Subcutaneous abdominal adipose tissue (tissue), 5 donors: ENCODE results near the gene FGF8.

Source experiments
- H3K27ac ChIP-seq: one replicate; pipeline ENCODE4 v1.7.0; 2013; ENCODE audit warnings: low read depth, mild to moderate bottlenecking, inconsistent platforms, low read length, moderate library complexity
- H3K27me3 ChIP-seq, 5 donors: one replicate each; pipeline ENCODE4 v1.7.0; 2013; ENCODE audit warnings: low read length in 5 of 5, inconsistent platforms in 1 of 5; ENCODE audit not compliant: control insufficient read depth in 5 of 5, insufficient read depth in 4 of 5
- H3K36me3 ChIP-seq, 5 donors: one replicate each; pipeline ENCODE4 v1.7.0; 2013; ENCODE audit warnings: low read length in 5 of 5; ENCODE audit not compliant: control insufficient read depth in 5 of 5, insufficient read depth in 5 of 5
- H3K4me1 ChIP-seq, 5 donors: one replicate each; pipeline ENCODE4 v1.7.0; 2013; ENCODE audit warnings: low read length in 5 of 5, mild to moderate bottlenecking in 3 of 5, moderate library complexity in 1 of 5; ENCODE audit not compliant: control insufficient read depth in 5 of 5, insufficient read depth in 5 of 5
- H3K4me3 ChIP-seq, 5 donors: one replicate each; pipeline ENCODE4 v1.7.0; 2013; ENCODE audit warnings: low read length in 5 of 5, low read depth in 1 of 5
- H3K9ac ChIP-seq, 5 donors: one replicate each; pipeline ENCODE4 v1.7.0; 2013; ENCODE audit warnings: low read length in 5 of 5, mild to moderate bottlenecking in 4 of 5, moderate library complexity in 3 of 5
- H3K9me3 ChIP-seq, 5 donors: one replicate each; pipeline ENCODE4 v1.7.0; 2013; ENCODE audit warnings: low read length in 5 of 5; ENCODE audit not compliant: control insufficient read depth in 5 of 5
- donor health status: healthy.
- donor health status: healthy.
- donor health status: healthy.
- donor health status: healthy.
- donor health status: healthy.

FGF8 gene, protein sequence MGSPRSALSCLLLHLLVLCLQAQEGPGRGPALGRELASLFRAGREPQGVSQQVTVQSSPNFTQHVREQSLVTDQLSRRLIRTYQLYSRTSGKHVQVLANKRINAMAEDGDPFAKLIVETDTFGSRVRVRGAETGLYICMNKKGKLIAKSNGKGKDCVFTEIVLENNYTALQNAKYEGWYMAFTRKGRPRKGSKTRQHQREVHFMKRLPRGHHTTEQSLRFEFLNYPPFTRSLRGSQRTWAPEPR

DNA sequence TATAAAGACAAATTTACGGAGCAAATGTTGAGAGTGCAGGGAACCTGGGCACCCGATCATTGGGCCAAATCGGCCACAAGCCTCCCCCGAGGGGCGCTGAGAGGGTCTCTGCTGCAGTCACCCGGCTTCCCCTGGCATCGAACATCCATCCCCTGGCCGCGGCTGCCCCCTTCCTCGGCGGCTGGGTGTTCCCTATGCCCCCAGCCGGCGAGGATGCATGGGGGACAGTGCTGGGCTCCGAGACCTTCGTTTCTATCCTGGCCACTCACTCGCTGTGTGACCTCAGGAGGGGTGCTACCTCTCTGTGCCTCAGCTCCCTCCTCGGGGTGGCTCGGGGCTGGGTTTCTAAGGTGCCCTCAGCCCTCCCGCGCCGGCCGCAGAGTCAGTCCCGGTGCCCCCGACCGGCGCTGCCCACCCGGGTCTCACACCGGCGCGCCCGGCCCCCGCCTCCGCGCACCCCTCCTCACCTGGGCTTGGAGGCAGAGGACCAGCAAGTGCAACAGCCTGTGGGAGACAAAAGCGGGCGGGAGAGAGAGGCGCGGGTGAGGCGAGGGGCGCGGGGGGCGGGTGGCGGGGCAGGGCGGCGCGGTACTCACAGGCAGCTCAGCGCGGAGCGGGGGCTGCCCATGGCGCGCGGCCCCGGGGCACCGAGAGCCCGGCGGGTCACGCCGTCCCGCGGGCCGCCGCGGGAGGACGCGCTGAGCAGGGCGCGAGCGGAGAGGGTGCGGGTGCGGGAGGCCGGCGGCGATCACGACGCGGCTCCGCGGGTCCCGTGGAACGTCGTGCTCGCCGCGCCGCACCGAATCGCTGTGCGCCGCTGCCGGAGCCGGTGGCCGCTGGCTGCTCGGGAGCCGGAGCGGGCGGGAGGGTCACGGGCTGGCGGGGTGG is at the start of gene FGF8:
Gene FGF8 (minus strand): TSS at position 842 of the 888 bp plus-strand sequence. CDS start 214 bp downstream, at position 628.
- no peaks in the 10 kb centered on the region for H3K9me3 ChIP-seq
- no peak within 1 kb of the TSS for H3K9ac ChIP-seq
- H3K36me3 ChIP-seq = peaks cover 0 to 15% (median 9%) of the 10 kb centered on the region in 5 donors
- no peak within 1 kb of the TSS for H3K27ac ChIP-seq
- H3K4me3 ChIP-seq = no peak within 1 kb of the TSS
- H3K4me1 ChIP-seq = peaks cover 3 to 35% (median 25%) of the 10 kb centered on the region in 5 donors
- peaks cover 0 to 63% (median 46%) of the 10 kb centered on the region in 5 donors for H3K27me3 ChIP-seq

DNA sequence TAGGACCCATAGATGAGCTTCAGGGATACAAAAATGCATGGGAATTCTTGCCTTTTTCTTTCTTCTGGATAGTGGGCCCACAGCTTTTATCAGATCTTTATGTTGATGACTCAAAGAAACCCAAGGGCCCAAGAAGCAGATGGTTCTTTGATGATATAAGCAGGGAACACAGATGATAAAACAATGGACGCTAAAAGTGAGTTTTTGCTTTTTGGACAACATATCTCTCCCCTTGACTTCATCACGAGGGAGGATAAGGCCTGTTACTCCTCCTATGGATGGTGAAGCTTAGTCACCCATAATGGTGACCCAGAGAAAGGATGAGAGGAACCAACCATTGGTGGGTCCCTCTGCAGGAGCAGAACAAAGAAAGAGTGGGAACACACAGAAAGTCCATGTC is 48.8 kb upstream of the FGF8 start:
- H3K9me3 ChIP-seq = no peaks in the 10 kb centered on the region
- no peak overlapping the region for H3K27ac ChIP-seq
- H3K36me3 ChIP-seq = peaks cover 19 to 70% (median 63%) of the 10 kb centered on the region in 5 donors
- H3K27me3 ChIP-seq = no peaks in the 10 kb centered on the region
- no peak overlapping the region for H3K9ac ChIP-seq
- H3K4me1 ChIP-seq = peaks cover 0 to 9% (median 2%) of the 10 kb centered on the region in 5 donors
- no peak overlapping the region for H3K4me3 ChIP-seq

DNA sequence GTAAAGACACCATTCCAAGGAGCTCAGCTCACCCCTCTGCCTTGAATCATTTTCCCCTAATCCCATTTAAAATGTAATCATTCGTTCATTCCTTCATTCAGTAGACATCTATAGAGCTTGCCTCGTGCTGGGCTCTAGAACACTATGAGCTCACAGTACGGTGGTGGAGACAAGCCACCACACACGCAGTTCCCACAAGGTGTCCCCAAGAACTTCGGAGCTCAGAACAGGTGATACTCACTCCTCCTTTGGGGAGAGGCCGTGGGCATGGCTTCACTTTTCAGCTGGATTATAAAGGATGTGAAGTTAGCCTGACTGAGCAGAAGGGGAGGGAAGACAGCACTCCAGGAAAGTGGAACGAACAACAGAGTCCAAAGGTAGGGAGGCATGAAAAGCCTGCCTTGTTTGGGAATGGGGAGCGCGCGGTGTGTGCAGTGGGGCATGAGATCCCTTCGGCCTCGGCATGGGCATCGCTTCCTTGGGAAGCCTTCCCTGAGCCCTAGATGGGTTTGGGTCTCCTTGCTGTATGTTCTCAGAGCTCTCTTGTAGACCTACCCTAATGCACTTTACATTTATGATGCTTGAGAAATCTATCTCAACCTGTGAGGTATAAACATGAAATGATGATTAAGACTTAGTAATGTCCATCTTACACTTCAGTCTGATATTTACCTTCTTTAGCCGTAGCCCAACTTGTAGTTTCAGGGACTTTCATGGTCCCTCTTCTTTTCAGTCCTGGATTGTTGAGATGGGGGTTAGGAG is 43.1 kb upstream of the FGF8 start:
- Histone ChIP-seq H3K9me3 (no peaks in the 10 kb centered on the region), H3K36me3 (peaks cover 3 to 26% (median 16%) of the 10 kb centered on the region in 5 donors), H3K4me3 (peak overlapping the region; percentile 93 to 98 (median 97)), H3K27ac (peak overlapping the region; percentile 92), H3K9ac (peak overlapping the region; percentile 2 to 89 (median 77)), H3K27me3 (no peaks in the 10 kb centered on the region), H3K4me1 (peaks cover 2 to 51% (median 46%) of the 10 kb centered on the region in 5 donors)

DNA sequence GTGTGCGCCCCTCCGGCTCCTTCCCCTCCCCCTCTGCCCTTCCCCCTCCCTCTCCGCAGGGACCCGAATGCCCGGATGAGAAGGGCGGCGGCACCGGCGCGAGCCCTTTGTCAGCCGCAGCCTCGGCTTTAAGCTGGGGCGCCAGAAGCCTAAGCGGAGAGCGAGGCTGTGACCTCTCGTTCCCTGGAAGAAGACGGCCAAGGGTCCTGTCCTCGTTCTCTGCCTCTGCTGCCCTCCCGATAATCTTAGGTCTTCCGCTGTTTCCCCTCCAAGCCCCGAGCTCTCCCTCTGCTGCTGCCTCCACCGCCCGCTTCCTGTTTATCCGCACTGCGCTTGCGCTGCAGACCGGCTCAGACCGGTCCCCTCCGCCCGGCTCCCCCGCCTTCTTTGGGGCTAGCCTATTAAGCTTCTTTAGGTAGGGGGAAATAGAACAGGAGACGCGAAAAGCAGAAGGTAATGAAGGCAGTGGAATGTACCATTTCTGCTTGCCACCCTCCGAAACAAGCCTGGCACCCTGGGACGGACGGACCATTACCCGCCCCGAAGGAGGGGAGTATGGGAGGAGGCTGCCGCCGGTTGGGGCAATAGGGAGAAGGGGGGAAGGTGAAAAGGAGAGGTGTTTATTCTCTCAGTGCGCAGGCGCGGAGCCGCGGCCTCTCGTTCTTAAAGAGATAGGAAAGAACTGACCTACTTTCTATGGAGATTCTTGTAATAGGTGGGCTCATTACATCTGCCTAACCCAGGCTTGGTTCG is 42.4 kb upstream of the FGF8 start, which contains the start of gene OGA:
Gene OGA (minus strand): TSS at position 326 of the 753 bp plus-strand sequence. CDS start 422 bp downstream, outside the sequence.
- Histone ChIP-seq H3K4me3 (peak within 1 kb of the TSS; percentile 94 to 98 (median 97)), H3K36me3 (peaks cover 3 to 23% (median 12%) of the 10 kb centered on the region in 5 donors), H3K27me3 (no peaks in the 10 kb centered on the region), H3K27ac (peak within 1 kb of the TSS; percentile 92), H3K9ac (peak within 1 kb of the TSS; percentile 77 to 89 (median 82)), H3K9me3 (no peaks in the 10 kb centered on the region), H3K4me1 (peaks cover 2 to 57% (median 50%) of the 10 kb centered on the region in 5 donors)

DNA sequence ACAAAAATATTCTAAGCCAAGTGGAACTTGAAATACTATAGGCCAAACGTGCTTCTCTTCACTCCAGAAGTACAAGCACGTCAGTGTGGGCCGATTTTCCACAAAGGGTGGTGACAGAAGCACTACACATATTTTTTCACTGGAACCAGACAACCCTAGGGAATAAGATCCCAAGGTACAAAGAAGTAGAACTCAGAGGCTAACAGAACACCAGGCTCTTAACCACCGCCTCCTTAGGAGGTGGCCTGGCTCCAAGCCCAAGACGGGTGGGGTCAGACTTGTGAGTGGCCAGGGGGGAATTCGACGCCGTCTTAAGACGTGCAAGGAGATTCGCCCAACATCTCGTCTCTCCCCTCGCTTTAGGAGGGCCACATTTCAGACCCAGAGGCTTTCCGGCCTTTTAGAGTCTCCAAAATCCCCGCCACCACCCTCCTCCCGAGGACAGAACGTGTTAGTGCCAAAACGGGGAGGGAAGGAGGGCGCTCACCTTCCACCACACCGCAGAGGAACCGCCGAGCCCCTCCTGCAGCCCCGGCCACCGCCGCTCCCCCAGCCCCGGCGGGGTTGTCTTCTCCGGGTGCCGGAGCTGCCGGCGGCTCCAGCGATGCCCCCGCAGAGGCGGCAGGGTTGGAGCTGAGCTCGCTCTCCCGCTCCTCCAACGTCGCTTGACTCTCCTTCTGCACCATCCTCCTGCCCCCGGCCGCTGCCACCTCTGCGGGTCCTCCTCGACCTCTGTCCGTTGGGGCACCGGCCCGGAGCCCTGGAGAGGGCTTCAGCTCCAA is 41.6 kb upstream of the FGF8 start:
- Histone ChIP-seq H3K27me3 (no peaks in the 10 kb centered on the region), H3K9ac (peak overlapping the region; percentile 77 to 89 (median 82)), H3K4me1 (peaks cover 2 to 57% (median 52%) of the 10 kb centered on the region in 5 donors), H3K36me3 (peaks cover 3 to 18% (median 16%) of the 10 kb centered on the region in 5 donors), H3K4me3 (peak overlapping the region; percentile 94 to 98 (median 97)), H3K9me3 (no peaks in the 10 kb centered on the region), H3K27ac (peak overlapping the region; percentile 92)

DNA sequence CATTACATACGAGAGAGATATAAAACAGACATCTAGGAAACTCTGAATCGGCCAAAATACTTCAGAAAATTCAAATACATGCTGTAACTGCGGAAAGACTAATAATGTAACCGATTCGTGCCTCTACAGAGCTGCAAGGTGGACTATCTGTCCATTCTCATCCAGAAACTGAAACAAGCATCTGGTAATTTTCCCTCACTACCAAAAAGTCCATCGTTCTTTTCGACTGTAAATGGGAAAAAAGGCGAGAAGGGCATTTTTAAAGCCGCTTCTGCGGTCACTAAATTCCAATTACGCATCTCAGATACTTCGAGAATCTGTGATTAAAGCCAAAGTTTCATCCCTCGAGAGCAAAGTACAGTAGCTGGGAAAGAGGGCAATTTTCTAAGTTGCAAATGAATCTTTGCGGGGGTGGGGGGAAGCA is 41.0 kb upstream of the FGF8 start:
- Histone ChIP-seq H3K9ac (peak overlapping the region; percentile 77 to 89 (median 82)), H3K4me1 (peaks cover 2 to 57% (median 52%) of the 10 kb centered on the region in 5 donors), H3K27me3 (no peaks in the 10 kb centered on the region), H3K4me3 (peak overlapping the region; percentile 94 to 98 (median 97)), H3K36me3 (peaks cover 2 to 18% (median 18%) of the 10 kb centered on the region in 5 donors), H3K9me3 (no peaks in the 10 kb centered on the region), H3K27ac (peak overlapping the region; percentile 92)

DNA sequence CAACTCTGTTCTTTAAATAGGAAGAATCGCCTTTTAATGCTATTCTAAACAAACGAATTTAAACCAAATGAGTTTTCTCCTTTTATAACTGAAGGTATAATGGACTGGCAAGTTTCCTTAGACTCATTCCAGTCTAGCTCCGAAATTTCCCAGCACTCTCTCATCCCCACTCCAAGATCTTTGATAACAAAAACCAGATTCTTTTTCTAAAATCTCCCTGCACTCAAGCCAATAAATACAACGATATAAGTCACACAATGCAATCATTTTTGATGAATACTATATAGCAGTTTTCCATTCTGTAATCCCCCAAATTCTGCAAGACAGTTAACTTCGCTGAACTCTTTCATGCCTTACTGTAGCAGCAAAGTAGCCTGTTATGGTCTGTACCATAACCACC is 40.5 kb upstream of the FGF8 start:
- Histone ChIP-seq H3K36me3 (peaks cover 0 to 18% (median 14%) of the 10 kb centered on the region in 5 donors), H3K27me3 (no peaks in the 10 kb centered on the region), H3K9me3 (no peaks in the 10 kb centered on the region), H3K27ac (peak overlapping the region; percentile 92), H3K9ac (peak overlapping the region; percentile 4 to 89 (median 82)), H3K4me1 (peaks cover 2 to 57% (median 52%) of the 10 kb centered on the region in 5 donors), H3K4me3 (peak overlapping the region; percentile 94 to 98 (median 97))

DNA sequence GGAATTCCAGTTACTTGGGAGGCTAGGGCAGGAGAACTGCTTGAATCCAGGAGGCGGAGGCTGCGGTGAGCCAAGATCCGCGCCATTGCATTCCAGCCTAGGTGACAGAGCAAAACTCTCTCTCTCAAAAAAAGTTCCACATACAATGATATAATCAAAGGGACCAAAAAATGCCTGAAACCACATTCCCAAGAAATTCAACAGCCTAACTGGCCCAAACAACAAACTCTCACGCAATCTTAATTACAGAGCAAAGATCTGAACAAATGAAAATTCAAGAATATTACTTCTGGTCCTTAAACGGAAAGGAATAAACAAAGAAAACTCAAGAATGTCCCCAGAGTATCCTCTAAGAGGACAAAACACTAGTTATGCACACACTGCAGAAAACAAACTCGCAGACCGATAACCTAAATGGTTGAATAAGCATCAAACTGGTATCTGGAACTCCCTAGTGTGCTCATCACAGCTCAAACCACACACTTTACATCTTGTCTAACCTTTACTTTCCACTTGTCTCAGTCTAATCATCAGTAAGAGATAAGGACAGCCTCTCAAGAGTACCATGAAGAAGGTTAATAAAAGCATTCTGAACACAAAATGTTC is 38.7 kb upstream of the FGF8 start:
- Histone ChIP-seq H3K4me1 (peaks cover 2 to 53% (median 50%) of the 10 kb centered on the region in 5 donors), H3K9ac (peak overlapping the region in 4 of 5 donors; percentile 31 to 48 (median 44)), H3K36me3 (peaks cover 13 to 35% (median 24%) of the 10 kb centered on the region in 5 donors), H3K27me3 (no peaks in the 10 kb centered on the region), H3K9me3 (no peaks in the 10 kb centered on the region), H3K4me3 (peak overlapping the region; percentile 19 to 98 (median 95)), H3K27ac (peak overlapping the region; percentile 92)
